Upper lobe of left lung (tissue), 6 donors: ENCODE measurements around the gene NBL1. TPM values are rescaled to one million over a fixed set of nuclear protein-coding genes. Genes with fewer than 3 reads are reported as not detected.

ENCODE experiments used
- ATAC-seq, 2 donors: fragments of 200-7000 bp; cut with Tn5 transposase; one replicate each; pipeline ENCODE4 v1.9.1; 2022; ENCODE audit warnings: mild to moderate bottlenecking in 2 of 2, moderate library complexity in 2 of 2; ENCODE audit not compliant: low FRiP score in 2 of 2
- DNase-seq, 2 donors: peaks; one replicate each; pipeline ENCODE4 v3.0.0-alpha.2; 2019 to 2020
- H3K27ac ChIP-seq, 4 donors: fragments of 200-600 bp; sonication (generic); one replicate each; pipeline ENCODE4 v1.5.1; 2016 to 2019
- H3K27me3 ChIP-seq, 4 donors: fragments of 200-600 bp; sonication (generic); one replicate each; pipeline ENCODE4 v1.5.1; 2017 to 2019
- H3K36me3 ChIP-seq, 4 donors: fragments of 200-600 bp; sonication (generic); one replicate each; pipeline ENCODE4 v1.5.1; 2016 to 2019
- H3K4me1 ChIP-seq, 4 donors: fragments of 200-600 bp; sonication (generic); one replicate each; pipeline ENCODE4 v1.5.1; 2018 to 2019
- H3K4me3 ChIP-seq, 4 donors: fragments of 200-600 bp; sonication (generic); one replicate each; pipeline ENCODE4 v1.5.1; 2017 to 2019; ENCODE audit warnings: mild to moderate bottlenecking in 2 of 4, moderate library complexity in 1 of 4
- H3K9me3 ChIP-seq, 4 donors: fragments of 200-600 bp; sonication (generic); one replicate each; pipeline ENCODE4 v1.5.1; 2018 to 2019
- EP300 ChIP-seq, 4 donors: sonication (generic); formaldehyde crosslinking; IDR thresholded peaks; one replicate each; pipeline ENCODE4 v1.5.1; 2017; ENCODE audit warnings: antibody characterized with exemption in 4 of 4, control low read depth in 2 of 4
- POLR2A ChIP-seq, 4 donors: fragments of 450-650 bp; IDR thresholded peaks; one replicate each; pipeline ENCODE4 v1.5.1; 2016 to 2017; ENCODE audit warnings: antibody characterized with exemption in 4 of 4, mild to moderate bottlenecking in 2 of 4
- POLR2AphosphoS5 ChIP-seq, 2 donors: sonication (generic); formaldehyde crosslinking; IDR thresholded peaks; one replicate each; pipeline ENCODE4 v1.5.1; 2017; ENCODE audit warnings: antibody characterized with exemption in 2 of 2
- WGBS, 2 donors: methylation state at CpG; one replicate each; pipeline ENCODE4 v1.1.5; 2017 to 2018; 5-methylcytosine and 5-hydroxymethylcytosine counted together
- total RNA-seq, 6 donors: library from RNA; depleted of rRNA in 4 of 6; stranded (reverse); fragments of >200 nt in 4 of 6; gene quantifications; one replicate each; pipeline versions ENCODE4 v1.1.0 to v1.2.1, GENCODE V29; 2016 to 2021
- TF ChIP-seq, protein P1 (sequence below), 6 experiments: fragments of 450-650 bp in 4 of 6; fragments of 200-600 bp in 2 of 6; sonication (generic) in 2 of 6; IDR thresholded peaks; one replicate each; pipeline ENCODE4 v1.5.1; 2016 to 2019; ENCODE audit warnings: antibody characterized with exemption in 6 of 6
- donor health status: DM: no; HTN: no; CAD: no; lungs with moderate emphysema.
- donor health status: DM: no; HTN: yes; CAD: no; lungs with severe emphysema.

Gene NBL1
- total RNA-seq, 6 donors from 2014 or later = 40.9 to 190 (median 105) TPM

DNA sequence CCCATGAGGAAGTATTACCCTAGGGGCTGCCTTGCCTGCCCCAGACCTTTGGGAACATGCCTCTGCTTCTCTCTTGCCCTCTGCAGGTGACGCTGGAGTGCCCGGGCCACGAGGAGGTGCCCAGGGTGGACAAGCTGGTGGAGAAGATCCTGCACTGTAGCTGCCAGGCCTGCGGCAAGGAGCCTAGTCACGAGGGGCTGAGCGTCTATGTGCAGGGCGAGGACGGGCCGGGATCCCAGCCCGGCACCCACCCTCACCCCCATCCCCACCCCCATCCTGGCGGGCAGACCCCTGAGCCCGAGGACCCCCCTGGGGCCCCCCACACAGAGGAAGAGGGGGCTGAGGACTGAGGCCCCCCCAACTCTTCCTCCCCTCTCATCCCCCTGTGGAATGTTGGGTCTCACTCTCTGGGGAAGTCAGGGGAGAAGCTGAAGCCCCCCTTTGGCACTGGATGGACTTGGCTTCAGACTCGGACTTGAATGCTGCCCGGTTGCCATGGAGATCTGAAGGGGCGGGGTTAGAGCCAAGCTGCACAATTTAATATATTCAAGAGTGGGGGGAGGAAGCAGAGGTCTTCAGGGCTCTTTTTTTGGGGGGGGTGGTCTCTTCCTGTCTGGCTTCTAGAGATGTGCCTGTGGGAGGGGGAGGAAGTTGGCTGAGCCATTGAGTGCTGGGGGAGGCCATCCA lies 12.8 kb downstream of the NBL1 start:
- no peak overlapping the region for H3K27ac ChIP-seq
- H3K4me1 ChIP-seq = peaks cover 3 to 29% (median 16%) of the 10 kb centered on the region in 4 donors
- no peaks in the 10 kb centered on the region for H3K9me3 ChIP-seq
- no peaks in the 10 kb centered on the region for H3K36me3 ChIP-seq
- H3K27me3 ChIP-seq = no peaks in the 10 kb centered on the region
- 56 to 82% methylated on average over 3 to 13 of the region's 15 CpGs for WGBS, 2 donors
- DNase-seq (peak in 1 of 2 donors; percentile 50), ATAC-seq (no peak)
- no peak for TF ChIP-seq POLR2AphosphoS5 (IDR thresholded peaks at IDR 0.05)
- TF ChIP-seq, protein P1, sequence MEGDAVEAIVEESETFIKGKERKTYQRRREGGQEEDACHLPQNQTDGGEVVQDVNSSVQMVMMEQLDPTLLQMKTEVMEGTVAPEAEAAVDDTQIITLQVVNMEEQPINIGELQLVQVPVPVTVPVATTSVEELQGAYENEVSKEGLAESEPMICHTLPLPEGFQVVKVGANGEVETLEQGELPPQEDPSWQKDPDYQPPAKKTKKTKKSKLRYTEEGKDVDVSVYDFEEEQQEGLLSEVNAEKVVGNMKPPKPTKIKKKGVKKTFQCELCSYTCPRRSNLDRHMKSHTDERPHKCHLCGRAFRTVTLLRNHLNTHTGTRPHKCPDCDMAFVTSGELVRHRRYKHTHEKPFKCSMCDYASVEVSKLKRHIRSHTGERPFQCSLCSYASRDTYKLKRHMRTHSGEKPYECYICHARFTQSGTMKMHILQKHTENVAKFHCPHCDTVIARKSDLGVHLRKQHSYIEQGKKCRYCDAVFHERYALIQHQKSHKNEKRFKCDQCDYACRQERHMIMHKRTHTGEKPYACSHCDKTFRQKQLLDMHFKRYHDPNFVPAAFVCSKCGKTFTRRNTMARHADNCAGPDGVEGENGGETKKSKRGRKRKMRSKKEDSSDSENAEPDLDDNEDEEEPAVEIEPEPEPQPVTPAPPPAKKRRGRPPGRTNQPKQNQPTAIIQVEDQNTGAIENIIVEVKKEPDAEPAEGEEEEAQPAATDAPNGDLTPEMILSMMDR (IDR thresholded peaks at IDR 0.05) = no peak
- no peak for TF ChIP-seq POLR2A (IDR thresholded peaks at IDR 0.05)
- no peak for TF ChIP-seq EP300 (IDR thresholded peaks at IDR 0.05)
- no peak overlapping the region for H3K4me3 ChIP-seq

DNA sequence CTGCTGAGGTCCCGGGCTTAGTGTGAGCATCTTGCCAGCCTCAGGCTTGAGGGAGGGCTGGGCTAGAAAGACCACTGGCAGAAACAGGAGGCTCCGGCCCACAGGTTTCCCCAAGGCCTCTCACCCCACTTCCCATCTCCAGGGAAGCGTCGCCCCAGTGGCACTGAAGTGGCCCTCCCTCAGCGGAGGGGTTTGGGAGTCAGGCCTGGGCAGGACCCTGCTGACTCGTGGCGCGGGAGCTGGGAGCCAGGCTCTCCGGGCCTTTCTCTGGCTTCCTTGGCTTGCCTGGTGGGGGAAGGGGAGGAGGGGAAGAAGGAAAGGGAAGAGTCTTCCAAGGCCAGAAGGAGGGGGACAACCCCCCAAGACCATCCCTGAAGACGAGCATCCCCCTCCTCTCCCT lies 13.4 kb downstream of the NBL1 start:
- Histone ChIP-seq H3K4me3 (no peak overlapping the region), H3K4me1 (peaks cover 3 to 29% (median 13%) of the 10 kb centered on the region in 4 donors), H3K27ac (no peak overlapping the region), H3K27me3 (no peaks in the 10 kb centered on the region), H3K9me3 (no peaks in the 10 kb centered on the region), H3K36me3 (no peaks in the 10 kb centered on the region)
- 77 to 88% methylated on average over 6 to 10 of the region's 10 CpGs for WGBS, 2 donors
- ATAC-seq (no peak), DNase-seq (peak in 1 of 2 donors; percentile 35)
- TF ChIP-seq EP300 (IDR thresholded peaks at IDR 0.05) (no peak), POLR2AphosphoS5 (IDR thresholded peaks at IDR 0.05) (no peak), POLR2A (IDR thresholded peaks at IDR 0.05) (no peak)
- TF ChIP-seq, protein P1 (IDR thresholded peaks at IDR 0.05) = no peak

DNA sequence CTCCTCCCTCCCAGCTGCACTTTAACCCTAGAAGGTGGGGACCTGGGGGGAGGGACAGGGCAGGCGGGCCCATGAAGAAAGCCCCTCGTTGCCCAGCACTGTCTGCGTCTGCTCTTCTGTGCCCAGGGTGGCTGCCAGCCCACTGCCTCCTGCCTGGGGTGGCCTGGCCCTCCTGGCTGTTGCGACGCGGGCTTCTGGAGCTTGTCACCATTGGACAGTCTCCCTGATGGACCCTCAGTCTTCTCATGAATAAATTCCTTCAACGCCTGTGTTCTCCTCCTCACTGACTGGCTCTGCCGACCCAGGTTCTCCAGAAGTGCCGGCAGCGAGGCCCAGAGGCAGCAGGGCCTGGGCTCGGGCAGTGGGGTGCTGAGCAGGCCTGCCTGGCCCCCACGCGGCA lies 14.1 kb downstream of the NBL1 start:
- Histone ChIP-seq H3K36me3 (no peaks in the 10 kb centered on the region), H3K27me3 (no peaks in the 10 kb centered on the region), H3K9me3 (no peaks in the 10 kb centered on the region), H3K27ac (no peak overlapping the region), H3K4me1 (peaks cover 3 to 29% (median 13%) of the 10 kb centered on the region in 4 donors), H3K4me3 (no peak overlapping the region)
- ATAC-seq = no peak
- DNase-seq = peak in 1 of 2 donors; percentile 53
- TF ChIP-seq EP300 (IDR thresholded peaks at IDR 0.05) (no peak), POLR2AphosphoS5 (IDR thresholded peaks at IDR 0.05) (no peak), POLR2A (IDR thresholded peaks at IDR 0.05) (no peak)
- TF ChIP-seq, protein P1 (IDR thresholded peaks at IDR 0.05) = no peak
- WGBS, 2 donors = 90% methylated on average over 6 to 13 of the region's 13 CpGs

DNA sequence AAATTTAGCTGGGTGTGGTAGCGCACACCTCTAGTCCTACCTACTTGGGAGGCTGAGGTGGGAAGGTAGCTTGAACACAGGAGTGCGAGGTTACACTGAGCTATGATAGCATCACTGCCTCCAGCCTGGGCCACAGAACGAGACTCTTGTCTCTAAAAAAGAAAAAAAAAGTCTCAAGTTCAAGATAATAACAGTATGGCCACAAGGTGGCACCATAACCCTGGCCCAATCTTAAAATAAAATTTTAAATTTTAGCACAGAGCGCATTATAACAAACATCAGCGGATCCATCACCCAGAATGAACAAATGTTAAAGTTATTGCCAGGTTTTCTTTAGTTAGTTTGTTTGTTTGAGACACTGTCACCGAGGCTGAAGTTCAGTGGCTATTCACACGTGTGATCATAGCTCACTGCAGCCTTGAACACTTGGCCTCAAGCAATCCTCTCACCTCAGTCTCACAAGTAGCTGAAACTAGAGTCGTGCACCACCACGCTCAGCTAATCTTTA lies 17.7 kb downstream of the NBL1 start:
- DNase-seq (no peak), ATAC-seq (peak in 1 of 2 donors; percentile 49)
- no peaks in the 10 kb centered on the region for H3K36me3 ChIP-seq
- 14 to 16% methylated on average over 9 of the region's 9 CpGs for WGBS, 2 donors
- no peak overlapping the region for H3K4me3 ChIP-seq
- H3K27ac ChIP-seq = no peak overlapping the region
- peaks cover 0 to 25% (median 16%) of the 10 kb centered on the region in 4 donors for H3K27me3 ChIP-seq
- no peak for TF ChIP-seq POLR2A (IDR thresholded peaks at IDR 0.05)
- TF ChIP-seq, protein P1 (IDR thresholded peaks at IDR 0.05) = peak in 5 of 6 experiments; percentile 42 to 63 (median 48)
- TF ChIP-seq EP300 (IDR thresholded peaks at IDR 0.05) = no peak
- H3K9me3 ChIP-seq = no peaks in the 10 kb centered on the region
- peaks cover 7 to 25% (median 12%) of the 10 kb centered on the region in 4 donors for H3K4me1 ChIP-seq
